Lower leg skin (tissue), 4 donors: ENCODE data around the gene C9orf43. TPM values are rescaled to one million over a fixed set of nuclear protein-coding genes. Genes with fewer than 3 reads are reported as not detected.

Experiments used
- DNase-seq, 2 donors: peaks; one replicate each; pipeline ENCODE4 v3.0.0-alpha.2; 2019; ENCODE audit warnings: low spot score in 2 of 2
- H3K4me3 ChIP-seq: fragments of 200-600 bp; sonication (generic); 2 replicates; pipeline ENCODE4 v1.5.1; 2017; ENCODE audit warnings: mild to moderate bottlenecking, low read depth; ENCODE audit not compliant: poor library complexity, severe bottlenecking
- POLR2A ChIP-seq, 2 donors: fragments of 450-650 bp; IDR thresholded peaks; one replicate each; pipeline ENCODE4 v1.6.1; 2016 to 2017; ENCODE audit warnings: antibody characterized with exemption in 2 of 2, mild to moderate bottlenecking in 1 of 2, moderate library complexity in 1 of 2
- WGBS, 2 donors: methylation state at CpG; one replicate each; pipeline ENCODE4 v1.1.5; 2018; 5-methylcytosine and 5-hydroxymethylcytosine counted together
- intact Hi-C: fragments of 100-400 bp; cut with DNase I; formaldehyde crosslinking; loops from one replicate; pipeline ENCODE4 v1.15.0; 2023; ENCODE audit warnings: low total_unique reads
- total RNA-seq, 4 donors: library from RNA; depleted of rRNA; stranded (reverse); fragments of >200 nt; gene quantifications; one replicate each; pipeline ENCODE4 v1.1.0, GENCODE V29; 2016
- TF ChIP-seq, protein P1 (sequence below), 3 donors: fragments of 450-650 bp; IDR thresholded peaks; one replicate each; pipeline ENCODE4 v1.5.1; 2016; ENCODE audit warnings: antibody characterized with exemption in 3 of 3, mild to moderate bottlenecking in 3 of 3, moderate library complexity in 2 of 3

The C9orf43 gene
- total RNA-seq, 4 donors from 2014 or later, result 0.17 to 0.46 (median 0.37) TPM

DNA sequence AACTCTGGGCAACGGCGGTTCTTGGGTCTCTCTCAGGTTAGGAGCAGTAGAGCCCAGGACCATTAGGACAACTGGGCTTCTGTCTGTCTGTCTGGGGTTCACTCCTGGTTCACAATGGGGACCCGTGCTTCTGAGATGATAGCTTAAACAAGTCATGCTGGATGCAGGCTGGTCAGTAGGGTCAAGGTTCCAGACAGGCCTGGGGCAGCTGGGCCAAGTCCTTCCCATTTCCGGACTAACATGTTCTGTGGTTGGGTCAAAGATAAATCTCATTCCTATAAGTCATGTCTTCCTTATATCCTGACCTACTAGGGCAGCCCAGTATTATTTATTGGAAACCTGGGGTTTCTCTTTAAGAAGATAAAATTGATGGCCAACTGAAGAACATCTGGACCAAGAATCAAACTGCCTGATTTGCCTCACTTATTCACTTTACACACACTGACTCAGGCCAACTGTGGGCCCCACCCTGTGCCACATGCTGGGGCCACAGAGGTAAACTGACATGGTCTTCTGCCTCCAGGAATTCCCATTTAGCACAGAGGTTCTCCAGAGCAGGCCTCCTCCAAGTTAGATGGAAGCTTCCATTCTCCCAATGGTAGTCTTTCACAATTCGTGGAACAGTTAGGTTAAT is 42.1 kb upstream of the C9orf43 start:
- H3K4me3 ChIP-seq, result no peak overlapping the region
- 90 to 94% methylated on average over 5 of the region's 5 CpGs for WGBS, 2 donors
- DNase-seq, result no peak
- no peak for TF ChIP-seq POLR2A (IDR thresholded peaks at IDR 0.05)
- TF ChIP-seq, protein P1, sequence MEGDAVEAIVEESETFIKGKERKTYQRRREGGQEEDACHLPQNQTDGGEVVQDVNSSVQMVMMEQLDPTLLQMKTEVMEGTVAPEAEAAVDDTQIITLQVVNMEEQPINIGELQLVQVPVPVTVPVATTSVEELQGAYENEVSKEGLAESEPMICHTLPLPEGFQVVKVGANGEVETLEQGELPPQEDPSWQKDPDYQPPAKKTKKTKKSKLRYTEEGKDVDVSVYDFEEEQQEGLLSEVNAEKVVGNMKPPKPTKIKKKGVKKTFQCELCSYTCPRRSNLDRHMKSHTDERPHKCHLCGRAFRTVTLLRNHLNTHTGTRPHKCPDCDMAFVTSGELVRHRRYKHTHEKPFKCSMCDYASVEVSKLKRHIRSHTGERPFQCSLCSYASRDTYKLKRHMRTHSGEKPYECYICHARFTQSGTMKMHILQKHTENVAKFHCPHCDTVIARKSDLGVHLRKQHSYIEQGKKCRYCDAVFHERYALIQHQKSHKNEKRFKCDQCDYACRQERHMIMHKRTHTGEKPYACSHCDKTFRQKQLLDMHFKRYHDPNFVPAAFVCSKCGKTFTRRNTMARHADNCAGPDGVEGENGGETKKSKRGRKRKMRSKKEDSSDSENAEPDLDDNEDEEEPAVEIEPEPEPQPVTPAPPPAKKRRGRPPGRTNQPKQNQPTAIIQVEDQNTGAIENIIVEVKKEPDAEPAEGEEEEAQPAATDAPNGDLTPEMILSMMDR (IDR thresholded peaks at IDR 0.05), result no peak
- intact Hi-C loops, result no loop called here

DNA sequence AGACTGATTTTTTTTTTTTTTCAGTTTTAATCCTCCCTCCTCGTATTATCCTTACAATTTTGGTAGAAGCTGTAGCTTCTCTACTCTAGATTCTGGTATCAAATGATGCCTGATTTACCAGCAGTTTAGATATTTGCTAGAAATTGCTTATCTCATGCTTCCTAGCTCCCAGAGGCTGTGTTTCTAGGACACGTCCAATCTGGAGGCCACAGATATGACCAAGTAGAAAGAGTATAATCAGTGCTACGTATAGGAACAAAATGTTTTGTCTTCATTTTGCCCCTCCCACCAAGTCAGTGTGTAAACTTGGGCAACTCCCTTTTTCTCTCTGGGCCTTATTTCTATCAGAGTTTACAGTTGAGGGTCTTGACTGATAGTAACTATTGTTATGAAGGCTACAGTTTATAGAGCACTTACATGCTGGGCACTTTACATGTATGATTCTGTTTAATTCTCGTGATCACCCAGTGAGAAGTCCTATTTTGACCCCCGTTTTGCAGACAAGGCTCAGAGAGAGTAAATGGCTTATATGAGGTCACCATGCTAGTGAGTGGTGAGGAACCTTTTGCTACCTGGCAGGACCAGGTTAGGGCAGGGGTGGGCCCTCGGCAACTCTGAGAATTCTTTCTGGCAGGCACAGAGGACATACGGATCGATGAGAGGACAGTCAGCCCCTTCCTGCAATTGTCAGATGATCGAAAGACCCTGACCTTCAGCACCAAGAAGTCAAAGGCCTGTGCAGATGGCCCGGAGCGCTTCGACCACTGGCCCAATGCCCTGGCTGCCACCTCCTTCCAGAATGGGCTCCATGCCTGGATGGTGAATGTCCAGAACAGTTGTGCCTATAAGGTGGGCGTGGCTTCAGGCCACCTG is 41.3 kb upstream of the C9orf43 start:
- no peak for DNase-seq
- H3K4me3 ChIP-seq, result no peak overlapping the region
- TF ChIP-seq, protein P1 (IDR thresholded peaks at IDR 0.05), result no peak
- TF ChIP-seq POLR2A (IDR thresholded peaks at IDR 0.05), result no peak
- intact Hi-C loops, result no loop called here
- WGBS, 2 donors, result 72 to 79% methylated on average over 13 of the region's 13 CpGs

DNA sequence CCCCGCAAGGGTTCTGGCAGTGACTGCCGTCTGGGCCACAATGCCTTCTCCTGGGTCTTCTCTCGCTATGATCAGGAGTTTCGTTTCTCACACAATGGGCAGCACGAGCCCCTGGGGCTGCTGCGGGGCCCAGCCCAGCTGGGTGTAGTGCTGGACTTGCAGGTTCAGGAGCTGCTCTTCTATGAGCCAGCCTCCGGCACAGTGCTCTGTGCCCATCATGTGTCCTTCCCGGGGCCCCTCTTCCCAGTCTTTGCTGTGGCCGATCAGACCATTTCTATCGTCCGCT is 40.7 kb upstream of the C9orf43 start:
- no peak for DNase-seq
- intact Hi-C loops, result no loop called here
- no peak overlapping the region for H3K4me3 ChIP-seq
- no peak for TF ChIP-seq POLR2A (IDR thresholded peaks at IDR 0.05)
- TF ChIP-seq, protein P1 (IDR thresholded peaks at IDR 0.05), result no peak
- 81 to 87% methylated on average over 11 of the region's 11 CpGs for WGBS, 2 donors

DNA sequence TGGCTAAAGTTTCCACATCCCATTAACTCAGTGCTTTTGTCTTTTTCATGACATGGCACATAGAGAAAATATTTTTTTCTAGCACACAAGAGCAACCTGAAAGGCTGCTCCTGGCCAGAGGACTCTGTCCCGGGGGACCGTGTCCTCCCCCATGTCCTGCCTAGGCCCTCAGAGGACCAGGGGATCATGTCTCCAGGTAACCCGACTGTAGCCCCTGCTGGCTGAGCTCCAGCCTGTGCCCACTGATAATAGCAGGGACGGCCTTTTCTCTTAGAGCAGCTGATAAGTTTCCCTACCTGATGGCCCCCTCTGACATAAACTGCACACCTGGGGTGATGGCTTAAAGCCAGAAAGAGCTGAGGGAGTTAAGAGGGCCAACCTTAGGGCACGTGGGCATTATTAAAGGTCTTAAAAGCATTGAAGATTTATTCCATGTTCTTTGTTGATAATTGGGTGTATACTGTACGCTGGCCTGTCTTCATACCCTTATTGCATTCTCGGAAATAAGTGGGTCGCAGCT is 39.7 kb upstream of the C9orf43 start:
- no peak for TF ChIP-seq POLR2A (IDR thresholded peaks at IDR 0.05)
- no peak overlapping the region for H3K4me3 ChIP-seq
- DNase-seq, result no peak
- intact Hi-C loops, result no loop called here
- WGBS, 2 donors, result 65 to 74% methylated on average over 8 of the region's 8 CpGs

DNA sequence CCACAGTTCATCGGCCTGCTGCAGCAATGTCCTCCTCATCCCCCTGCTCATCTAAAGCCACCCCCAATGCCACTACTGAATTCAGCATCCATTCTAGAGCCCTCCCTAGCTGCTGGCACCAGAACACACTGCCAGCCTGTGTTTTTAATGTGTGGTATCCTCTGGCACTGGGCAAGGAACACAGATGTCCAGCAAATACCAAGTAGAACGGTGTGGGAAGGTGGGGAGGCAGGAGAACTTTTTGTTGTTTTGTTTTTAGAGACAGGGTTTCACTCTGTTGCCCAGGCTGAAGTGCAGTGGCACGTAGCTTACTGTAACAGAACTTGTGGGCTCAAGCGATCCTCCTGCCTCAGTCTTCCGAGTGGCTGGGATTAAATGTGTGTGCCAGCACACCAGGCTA is 38.5 kb upstream of the C9orf43 start:
- no peak for DNase-seq
- WGBS, 2 donors, result 82 to 96% methylated on average over 5 of the region's 5 CpGs
- intact Hi-C loops, result no loop called here
- H3K4me3 ChIP-seq, result no peak overlapping the region
- TF ChIP-seq, protein P1 (IDR thresholded peaks at IDR 0.05), result no peak
- TF ChIP-seq POLR2A (IDR thresholded peaks at IDR 0.05), result no peak

DNA sequence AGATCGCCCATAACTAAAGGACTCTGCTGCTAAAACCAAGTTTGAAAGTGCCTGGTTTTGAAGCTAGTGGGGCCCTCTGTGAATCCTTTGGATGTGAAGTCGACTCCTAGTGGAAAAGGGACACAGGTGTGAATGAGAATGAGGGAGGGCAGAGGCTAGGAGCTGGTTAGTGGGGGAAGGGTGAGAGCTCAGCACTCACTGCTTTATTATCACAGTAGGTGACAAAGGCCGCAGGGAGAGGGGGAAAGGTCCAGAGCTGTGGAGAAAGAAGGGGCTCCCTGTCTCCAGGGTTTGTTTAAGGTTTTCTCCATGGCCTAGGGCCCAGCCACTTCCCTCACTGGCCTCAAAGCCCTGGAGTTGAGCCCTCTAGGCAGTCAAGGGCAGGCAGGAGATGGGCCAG is 37.3 kb upstream of the C9orf43 start:
- no peak overlapping the region for H3K4me3 ChIP-seq
- WGBS, 2 donors, result 70 to 72% methylated on average over 3 of the region's 3 CpGs
- DNase-seq, result no peak
- intact Hi-C loops, result no loop called here
- no peak for TF ChIP-seq POLR2A (IDR thresholded peaks at IDR 0.05)
- TF ChIP-seq, protein P1 (IDR thresholded peaks at IDR 0.05), result no peak
